ENCODE results near the gene MORN5. TPM values are rescaled to one million over a fixed set of nuclear protein-coding genes. Genes with fewer than 3 reads are reported as not detected.

MORN5 gene
- total and polyA plus RNA-seq, 4 donors: not detected

GRCh38 chr9:122118343-122119165 is 41.2 kb upstream of the MORN5 start:
- Histone ChIP-seq H3K4me1 (ENCODE audit: control insufficient read depth in 4 of 4, insufficient read depth in 4 of 4, low read length in 3 of 4) (no peaks in the 10 kb centered on the region), H3K9me3 (ENCODE audit: control insufficient read depth in 4 of 4, low read length in 3 of 4) (no peaks in the 10 kb centered on the region), H3K36me3 (ENCODE audit: control insufficient read depth in 4 of 4, insufficient read depth in 3 of 4, low read depth in 1 of 4, low read length in 3 of 4) (no peaks in the 10 kb centered on the region), H3K27ac (ENCODE audit: low read depth in 1 of 2, low read length in 2 of 2) (no peak overlapping the region), H3K4me3 (ENCODE audit: low read depth in 1 of 3, low read length in 3 of 3) (no peak overlapping the region), H3K27me3 (ENCODE audit: control insufficient read depth in 4 of 4, insufficient read depth in 4 of 4, low read length in 3 of 4) (peaks cover 0 to 2% (median 0%) of the 10 kb centered on the region in 4 donors), H3K9ac (ENCODE audit: low read depth in 1 of 2, low read length in 2 of 2) (no peak overlapping the region)
- 79% methylated on average over 5 of the region's 5 CpGs for WGBS
- no peak for TF ChIP-seq TAF1 (conservative IDR thresholded peaks at IDR 0.05)
- TF ChIP-seq JUND (IDR thresholded peaks at IDR 0.05): no peak
- no peak for TF ChIP-seq SP1 (IDR thresholded peaks at IDR 0.05)
- TF ChIP-seq GABPA (IDR thresholded peaks at IDR 0.05 in 1 of 2, conservative IDR thresholded peaks at IDR 0.05 in 1 of 2): no peak
- no peak for TF ChIP-seq EGR1 (IDR thresholded peaks at IDR 0.05; ENCODE audit: low read depth in 2 of 2)
- TF ChIP-seq MAX (IDR thresholded peaks at IDR 0.05): no peak
- no peak for TF ChIP-seq FOXA2 (IDR thresholded peaks at IDR 0.05)
- TF ChIP-seq HNF4A (conservative IDR thresholded peaks at IDR 0.05): no peak
- no peak for TF ChIP-seq ZBTB33 (IDR thresholded peaks at IDR 0.05)
- no peak for TF ChIP-seq NR2F2 (IDR thresholded peaks at IDR 0.05)
- TF ChIP-seq YY1 (IDR thresholded peaks at IDR 0.05): no peak
- TF ChIP-seq HNF4G (IDR thresholded peaks at IDR 0.05): no peak
- TF ChIP-seq RXRA (IDR thresholded peaks at IDR 0.05): no peak
- no peak for TF ChIP-seq CTCF (IDR thresholded peaks at IDR 0.05; ENCODE audit: low read depth, low read length, missing input control)
- TF ChIP-seq FOXA1 (IDR thresholded peaks at IDR 0.05): no peak
- TF ChIP-seq RAD21 (IDR thresholded peaks at IDR 0.05): no peak
- no peak for DNase-seq (ENCODE audit: low spot score)

DNA sequence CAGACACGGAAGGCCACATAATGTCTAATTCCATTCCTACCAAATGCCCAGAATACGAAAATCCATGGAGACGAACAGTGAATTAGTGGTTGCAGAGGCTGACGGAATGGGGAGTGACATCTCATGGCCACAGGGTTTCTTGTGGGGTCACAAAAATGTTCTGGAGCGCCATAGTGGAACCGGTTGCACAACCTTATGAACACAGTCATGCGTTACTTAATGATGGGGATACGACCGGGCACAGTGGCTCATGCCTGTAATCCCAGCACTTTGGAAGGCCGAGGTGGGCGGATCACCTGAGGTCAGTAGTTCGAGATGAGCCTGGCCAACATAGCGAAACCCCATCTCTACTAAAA is 40.6 kb upstream of the MORN5 start:
- H3K27ac ChIP-seq (ENCODE audit: low read depth in 1 of 2, low read length in 2 of 2): no peak overlapping the region
- no peak overlapping the region for H3K4me3 ChIP-seq (ENCODE audit: low read depth in 1 of 3, low read length in 3 of 3)
- 90% methylated on average over 13 of the region's 13 CpGs for WGBS
- H3K9me3 ChIP-seq (ENCODE audit: control insufficient read depth in 4 of 4, low read length in 3 of 4): no peaks in the 10 kb centered on the region
- no peaks in the 10 kb centered on the region for H3K4me1 ChIP-seq (ENCODE audit: control insufficient read depth in 4 of 4, insufficient read depth in 4 of 4, low read length in 3 of 4)
- peaks cover 0 to 2% (median 0%) of the 10 kb centered on the region in 4 donors for H3K27me3 ChIP-seq (ENCODE audit: control insufficient read depth in 4 of 4, insufficient read depth in 4 of 4, low read length in 3 of 4)
- no peaks in the 10 kb centered on the region for H3K36me3 ChIP-seq (ENCODE audit: control insufficient read depth in 4 of 4, insufficient read depth in 3 of 4, low read depth in 1 of 4, low read length in 3 of 4)
- DNase-seq (ENCODE audit: low spot score): no peak
- no peak overlapping the region for H3K9ac ChIP-seq (ENCODE audit: low read depth in 1 of 2, low read length in 2 of 2)
- TF ChIP-seq NR2F2 (IDR thresholded peaks at IDR 0.05): no peak
- TF ChIP-seq FOXA2 (IDR thresholded peaks at IDR 0.05): no peak
- no peak for TF ChIP-seq CTCF (IDR thresholded peaks at IDR 0.05; ENCODE audit: low read depth, low read length, missing input control)
- no peak for TF ChIP-seq HNF4G (IDR thresholded peaks at IDR 0.05)
- TF ChIP-seq SP1 (IDR thresholded peaks at IDR 0.05): no peak
- no peak for TF ChIP-seq GABPA (IDR thresholded peaks at IDR 0.05 in 1 of 2, conservative IDR thresholded peaks at IDR 0.05 in 1 of 2)
- no peak for TF ChIP-seq YY1 (IDR thresholded peaks at IDR 0.05)
- no peak for TF ChIP-seq HNF4A (conservative IDR thresholded peaks at IDR 0.05)
- no peak for TF ChIP-seq RXRA (IDR thresholded peaks at IDR 0.05)
- no peak for TF ChIP-seq RAD21 (IDR thresholded peaks at IDR 0.05)
- TF ChIP-seq ATF3 (IDR thresholded peaks at IDR 0.05): no peak
- no peak for TF ChIP-seq TAF1 (conservative IDR thresholded peaks at IDR 0.05)
- TF ChIP-seq REST (IDR thresholded peaks at IDR 0.05): no peak
- no peak for TF ChIP-seq FOXA1 (IDR thresholded peaks at IDR 0.05)
- no peak for TF ChIP-seq EGR1 (IDR thresholded peaks at IDR 0.05; ENCODE audit: low read depth in 2 of 2)
- no peak for TF ChIP-seq MAX (IDR thresholded peaks at IDR 0.05)

Data from liver (tissue), 9 donors.